Large intestine (tissue), 3 donors: Measurements from ENCODE around the gene KIF1C. TPM values are rescaled to one million over a fixed set of nuclear protein-coding genes. Genes with fewer than 3 reads are reported as not detected.

ENCODE experiments used
- DNase-seq, 2 donors: peaks; one replicate each; pipeline versions ENCODE4 v3.0.0 to v3.0.0-alpha.2; 2013
- H3K27ac ChIP-seq: one replicate; pipeline ENCODE4 v1.5.1; 2013; ENCODE audit warnings: low read length
- H3K27me3 ChIP-seq: 2 replicates; pipeline ENCODE4 v1.6.1; 2013; ENCODE audit warnings: low read length; ENCODE audit not compliant: control insufficient read depth, insufficient read depth
- H3K36me3 ChIP-seq: 2 replicates; pipeline ENCODE4 v1.6.1; 2013; ENCODE audit warnings: low read length; ENCODE audit not compliant: control insufficient read depth, insufficient read depth
- H3K4me1 ChIP-seq: one replicate; pipeline ENCODE4 v1.6.1; 2013; ENCODE audit warnings: low read length; ENCODE audit not compliant: control insufficient read depth, insufficient read depth
- H3K4me3 ChIP-seq: one replicate; pipeline ENCODE4 v1.5.1; 2013; ENCODE audit warnings: low read length
- H3K9me3 ChIP-seq: one replicate; pipeline ENCODE4 v1.6.1; 2013; ENCODE audit warnings: mild to moderate bottlenecking, low read depth, low read length, moderate library complexity; ENCODE audit not compliant: control insufficient read depth
- WGBS: methylation state at CpG from one replicate; pipeline ENCODE4 v1.1.5; 2013; ENCODE audit warnings: low lambda C conversion rate; ENCODE audit not compliant: insufficient coverage; 5-methylcytosine and 5-hydroxymethylcytosine counted together
- polyA plus RNA-seq: library from polyadenylated mRNA; unstranded; fragments of 120-200 nt; gene quantifications from one replicate; pipeline ENCODE4 v1.2.1, GENCODE V29; 2013

The KIF1C gene
- polyA plus RNA-seq, 1 donor = 69.2 TPM

DNA sequence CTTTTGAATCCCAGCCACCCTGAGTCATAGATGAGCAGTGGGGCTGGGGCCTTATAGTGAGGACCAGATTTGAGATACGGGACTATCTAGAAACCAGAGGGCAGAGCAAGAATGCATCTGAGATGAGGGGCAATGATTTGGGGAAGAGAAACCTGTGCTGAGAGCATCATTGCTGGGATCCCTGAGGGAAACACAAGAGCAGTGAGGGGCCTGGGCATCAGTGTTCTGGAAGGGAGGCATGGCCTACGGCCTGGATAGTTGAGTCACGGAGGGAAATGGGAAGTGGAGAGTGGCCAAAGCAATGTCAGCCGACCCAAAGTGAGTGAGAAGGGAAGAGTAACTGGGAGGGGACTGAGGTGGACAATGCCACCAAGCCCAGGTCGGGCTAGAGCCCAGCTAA is 15.4 kb upstream of the KIF1C start:
- peaks cover 11% of the 10 kb centered on the region for H3K4me1 ChIP-seq
- no CpG with 5 or more reads among the region's 5 CpGs for WGBS

DNA sequence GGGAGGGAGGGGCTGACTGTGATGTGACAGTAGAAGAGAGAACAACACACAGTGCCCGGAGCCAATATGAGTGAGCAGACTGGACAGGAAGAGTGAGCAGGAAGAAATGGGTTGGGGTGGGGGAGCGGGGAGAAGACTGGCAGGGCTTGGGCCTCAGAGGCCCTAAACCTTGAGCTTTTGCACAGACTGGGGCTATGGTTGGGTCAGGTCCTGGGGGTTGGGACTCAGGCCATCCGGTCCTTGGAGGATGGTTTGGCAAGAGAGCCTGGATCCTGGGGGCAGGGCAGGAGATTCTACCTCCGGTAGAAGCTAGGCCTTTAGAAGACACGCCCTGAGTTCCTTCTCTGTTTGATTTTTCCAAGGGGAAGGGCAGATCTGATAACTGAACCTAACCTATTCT is 11.3 kb upstream of the KIF1C start:
- H3K27ac ChIP-seq = peak overlapping the region; percentile 87
- H3K4me3 ChIP-seq = peak overlapping the region; percentile 96
- H3K4me1 ChIP-seq = peaks cover 21% of the 10 kb centered on the region
- H3K36me3 ChIP-seq = peaks cover 13% of the 10 kb centered on the region
- DNase-seq = no peak
- no peaks in the 10 kb centered on the region for H3K27me3 ChIP-seq
- no peaks in the 10 kb centered on the region for H3K9me3 ChIP-seq
- WGBS = no CpG with 5 or more reads among the region's 5 CpGs

More for the DNA sequence above, 15.4 kb upstream of the KIF1C start:
- H3K9me3 ChIP-seq = no peaks in the 10 kb centered on the region
- no peak overlapping the region for H3K4me3 ChIP-seq
- H3K36me3 ChIP-seq = peaks cover 48% of the 10 kb centered on the region
- H3K27me3 ChIP-seq = no peaks in the 10 kb centered on the region
- no peak for DNase-seq
- H3K27ac ChIP-seq = no peak overlapping the region

DNA sequence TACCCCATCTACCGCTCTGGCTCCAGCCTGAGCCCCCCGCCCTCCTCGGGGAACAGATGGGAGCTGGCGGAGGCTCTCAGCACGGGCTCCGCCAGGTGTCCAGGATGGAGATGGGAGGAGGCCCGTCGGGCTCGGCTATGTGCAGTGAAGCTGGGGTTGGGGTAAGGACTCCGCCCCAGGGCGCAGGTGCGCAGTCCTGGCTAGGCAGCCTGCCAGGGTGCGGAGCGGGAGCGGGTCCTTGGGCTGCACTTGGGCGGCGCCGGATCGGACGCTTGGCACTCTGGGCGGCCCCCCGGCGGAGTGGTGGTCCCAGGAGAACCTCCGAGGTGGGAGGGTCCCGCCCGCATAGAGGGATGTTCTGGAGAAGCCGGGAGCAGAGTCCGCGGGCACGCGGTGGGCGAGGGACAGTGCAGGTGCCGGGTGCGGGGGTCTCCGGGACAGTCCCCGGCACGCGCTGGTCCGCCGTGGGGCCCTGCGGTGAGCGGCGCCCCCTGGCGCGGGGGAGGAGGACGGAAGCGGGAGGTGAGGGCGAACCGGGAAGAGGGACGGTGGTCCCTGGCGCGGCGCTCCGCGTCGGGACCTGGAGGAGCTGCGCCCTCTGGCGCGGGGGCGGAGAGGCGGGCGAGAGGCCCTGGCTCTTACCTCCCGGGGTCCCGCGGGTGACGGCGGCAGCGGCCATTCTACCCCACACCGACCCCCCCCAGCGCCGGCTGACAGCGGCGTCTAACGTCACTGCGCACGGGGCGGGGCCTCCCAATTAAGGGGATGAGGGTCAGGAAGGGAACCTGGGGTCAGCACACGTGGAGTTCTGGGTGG is 10.6 kb upstream of the KIF1C start, which contains the start of gene CAMTA2:
CAMTA2 (minus strand) TSS at position 725 of the 816 bp plus-strand sequence. CDS start 1,453 bp downstream, outside the sequence.
- WGBS = no CpG with 5 or more reads among the region's 78 CpGs
- Histone ChIP-seq H3K27ac (peak within 1 kb of the TSS; percentile 87), H3K27me3 (no peaks in the 10 kb centered on the region), H3K36me3 (peaks cover 8% of the 10 kb centered on the region), H3K9me3 (no peaks in the 10 kb centered on the region), H3K4me3 (peak within 1 kb of the TSS; percentile 96), H3K4me1 (peaks cover 21% of the 10 kb centered on the region)
- peak; percentile 68 to 89 for DNase-seq

DNA sequence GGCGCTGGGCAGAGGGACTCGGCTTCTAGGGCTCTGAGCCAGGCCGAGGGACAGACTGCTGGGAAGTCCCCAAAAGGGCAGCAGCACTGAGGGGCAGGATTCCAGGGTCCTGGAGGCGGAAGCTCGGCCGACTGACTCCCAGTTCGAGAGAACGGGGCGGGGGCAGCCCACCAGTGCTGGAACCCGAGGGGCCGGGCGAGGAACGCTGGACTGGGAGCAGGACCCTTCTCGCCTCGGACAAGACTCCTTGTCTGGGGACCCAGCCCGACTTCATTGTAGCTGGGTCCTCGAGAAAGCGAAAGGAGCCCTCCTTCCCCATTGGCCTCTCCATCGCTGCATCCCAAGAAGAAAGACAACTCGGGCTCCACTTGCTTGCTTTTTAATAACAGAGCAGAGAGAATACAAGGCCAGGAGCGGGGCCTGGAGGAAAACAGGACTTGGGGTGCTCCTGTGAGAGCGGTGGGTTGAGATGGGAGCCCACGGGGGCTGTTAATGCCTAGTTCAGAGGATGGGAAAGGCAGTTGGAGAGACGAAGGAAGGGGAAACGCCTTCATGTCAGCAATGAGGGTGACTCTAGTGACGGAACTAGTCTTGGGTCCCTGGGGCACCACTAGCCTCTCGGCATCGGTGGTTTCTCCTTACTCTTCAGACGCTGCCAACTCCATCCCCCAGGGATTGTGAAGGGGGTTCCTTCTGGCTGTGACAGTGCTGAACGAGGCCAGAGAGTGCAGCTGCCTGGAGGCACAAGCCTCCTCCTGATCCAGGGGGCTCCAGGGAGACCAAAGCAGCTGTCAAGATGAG is 9.8 kb upstream of the KIF1C start:
- no peak for DNase-seq
- Histone ChIP-seq H3K27me3 (no peaks in the 10 kb centered on the region), H3K27ac (peak overlapping the region; percentile 87), H3K4me3 (peak overlapping the region; percentile 96), H3K9me3 (no peaks in the 10 kb centered on the region), H3K4me1 (peaks cover 21% of the 10 kb centered on the region), H3K36me3 (peaks cover 5% of the 10 kb centered on the region)
- no CpG with 5 or more reads among the region's 30 CpGs for WGBS

DNA sequence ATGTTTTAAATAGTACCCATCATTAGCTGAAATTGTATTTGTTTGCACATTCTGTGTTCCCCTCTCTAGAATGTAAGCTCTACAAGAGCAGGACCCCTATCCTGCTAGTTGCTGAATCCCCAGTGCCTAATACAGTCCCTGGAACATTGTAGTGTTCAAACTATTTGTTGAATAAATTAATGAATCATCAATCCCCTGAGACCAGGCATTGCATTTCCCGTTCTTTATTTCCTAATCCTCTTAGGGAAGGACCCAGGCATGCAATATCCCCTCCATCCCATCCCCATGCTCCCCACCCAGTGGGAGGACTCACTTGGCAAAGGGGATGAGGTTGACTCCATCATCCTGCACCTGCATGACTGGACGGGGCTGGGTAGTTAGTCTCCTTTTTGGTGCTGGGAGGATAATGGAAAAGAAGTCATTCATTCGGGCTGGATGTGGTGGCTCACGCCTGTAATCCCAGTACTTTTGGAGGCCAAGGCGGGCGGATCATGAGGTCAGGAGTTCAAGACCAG is 3.6 kb upstream of the KIF1C start:
- WGBS = no CpG with 5 or more reads among the region's 6 CpGs
- DNase-seq = no peak
- H3K36me3 ChIP-seq = no peaks in the 10 kb centered on the region
- peaks cover 5% of the 10 kb centered on the region for H3K4me1 ChIP-seq
- no peak overlapping the region for H3K4me3 ChIP-seq
- H3K27ac ChIP-seq = no peak overlapping the region
- no peaks in the 10 kb centered on the region for H3K27me3 ChIP-seq
- H3K9me3 ChIP-seq = no peaks in the 10 kb centered on the region

DNA sequence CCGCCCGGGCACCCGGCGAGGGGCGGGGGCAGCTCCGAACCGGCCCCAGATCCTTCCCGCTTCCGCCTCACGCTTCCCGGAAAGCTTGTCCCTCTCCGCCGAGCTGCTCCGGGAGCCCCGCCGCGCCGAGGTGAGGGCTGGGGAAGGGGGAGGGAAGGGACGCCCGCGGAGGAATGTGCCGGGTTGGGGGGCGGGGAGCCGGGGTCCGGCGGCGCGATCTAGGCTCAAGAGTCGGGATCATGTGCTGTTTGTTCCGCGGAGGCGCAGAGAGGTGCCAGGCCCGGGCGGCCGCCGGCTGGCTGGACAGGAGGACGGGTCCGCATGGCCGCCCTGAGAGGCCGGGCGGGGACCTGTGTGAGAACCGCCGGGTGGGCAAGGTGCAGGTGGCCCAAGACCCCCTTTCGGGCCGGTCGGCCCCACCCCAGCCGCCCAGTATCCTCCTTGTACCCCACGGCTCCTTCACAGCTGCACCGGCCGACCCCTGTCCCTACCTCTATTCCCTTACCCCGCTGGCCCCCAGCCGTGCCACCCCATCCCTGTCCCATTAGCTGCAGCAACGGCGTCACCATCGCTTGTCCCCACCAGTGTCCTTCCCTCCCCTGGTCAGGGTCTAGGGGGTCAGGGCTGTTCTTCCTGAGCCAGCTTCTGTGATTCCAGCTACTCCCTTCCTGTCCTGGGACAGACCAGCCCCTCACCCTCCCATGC is 429 bp downstream of the KIF1C start:
- peak; percentile 38 to 41 for DNase-seq
- no peaks in the 10 kb centered on the region for H3K27me3 ChIP-seq
- WGBS = no CpG with 5 or more reads among the region's 55 CpGs

DNA sequence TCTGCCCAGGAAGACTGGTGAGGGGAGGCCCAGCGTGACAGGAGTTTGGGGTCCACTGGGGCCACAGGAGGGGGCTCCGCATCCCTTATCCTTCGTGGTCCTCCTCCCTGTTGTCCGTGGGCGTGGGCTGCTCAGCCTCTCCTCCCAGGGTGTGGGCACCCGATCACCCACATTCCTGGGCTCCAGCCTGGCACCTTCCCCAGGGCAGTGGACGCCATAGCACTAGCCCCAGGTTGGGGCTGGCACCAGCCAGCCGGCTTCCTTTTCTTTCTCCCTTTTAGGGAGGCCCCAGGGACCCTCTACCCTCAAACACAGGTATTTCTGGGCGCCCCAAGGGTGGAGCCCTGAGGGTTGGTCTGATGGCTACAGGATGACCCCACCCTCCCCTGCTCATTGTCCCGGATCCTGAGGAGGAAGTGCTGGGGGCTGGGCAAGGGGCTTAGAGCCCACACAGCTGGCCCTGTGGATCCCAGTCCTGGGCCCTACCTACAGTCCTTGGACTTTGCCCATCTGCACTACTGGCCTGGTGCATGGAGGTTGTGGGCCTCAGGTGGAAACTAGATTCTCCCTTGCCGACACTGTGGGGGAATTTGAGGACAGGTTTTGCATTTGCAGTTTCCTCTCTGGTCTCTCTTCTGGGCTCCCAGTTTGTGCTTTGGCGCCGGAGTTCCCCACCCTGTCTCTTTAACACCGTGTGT is 1.1 kb downstream of the KIF1C start:
- H3K4me1 ChIP-seq = peaks cover 16% of the 10 kb centered on the region
- WGBS = 0% methylated on average over 1 of the region's 14 CpGs
- peak overlapping the region; percentile 88 for H3K27ac ChIP-seq
- peak; percentile 72 to 88 for DNase-seq
- H3K36me3 ChIP-seq = peaks cover 38% of the 10 kb centered on the region
- no peaks in the 10 kb centered on the region for H3K9me3 ChIP-seq
- H3K4me3 ChIP-seq = peak overlapping the region; percentile 96
- H3K27me3 ChIP-seq = no peaks in the 10 kb centered on the region

More for the DNA sequence above, 429 bp downstream of the KIF1C start:
- Histone ChIP-seq H3K4me3 (peak overlapping the region; percentile 96), H3K36me3 (peaks cover 31% of the 10 kb centered on the region), H3K9me3 (no peaks in the 10 kb centered on the region), H3K4me1 (peaks cover 16% of the 10 kb centered on the region), H3K27ac (peak overlapping the region; percentile 88)

DNA sequence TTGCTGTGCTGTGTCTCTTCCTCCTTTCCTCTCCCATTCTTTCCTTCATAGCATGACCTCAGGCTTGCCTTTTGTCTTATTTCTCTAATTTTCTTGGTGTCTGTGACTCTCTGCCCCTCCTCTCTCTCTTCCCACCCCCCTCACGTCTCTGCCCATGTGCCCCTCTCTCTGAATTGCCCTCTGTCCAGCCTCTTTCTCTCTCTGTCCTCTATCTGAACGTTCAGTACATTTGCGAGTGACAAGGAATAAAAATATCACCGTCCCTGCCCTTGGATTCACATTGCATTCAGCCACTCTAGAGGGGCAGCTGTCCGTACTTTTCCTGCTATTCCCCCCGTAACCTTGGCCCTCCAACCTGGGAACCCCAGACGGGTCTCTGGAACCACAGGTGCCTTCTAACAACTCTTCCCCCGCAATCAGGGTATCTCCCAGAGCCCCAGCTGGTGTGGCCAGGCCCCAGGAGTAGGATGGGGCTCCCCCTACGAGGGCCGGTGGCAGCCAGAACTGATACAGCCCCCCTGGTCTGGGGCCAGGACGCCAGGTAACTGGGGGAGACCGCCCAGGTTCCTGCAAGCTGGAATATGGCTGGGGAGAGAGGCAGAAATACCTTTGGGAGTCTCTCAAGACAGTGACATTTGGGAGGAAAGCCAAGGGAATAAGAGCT is 1.8 kb downstream of the KIF1C start:
- Histone ChIP-seq H3K36me3 (peaks cover 45% of the 10 kb centered on the region), H3K27ac (peak overlapping the region; percentile 88), H3K4me3 (peak overlapping the region; percentile 96), H3K27me3 (no peaks in the 10 kb centered on the region), H3K4me1 (peaks cover 16% of the 10 kb centered on the region), H3K9me3 (no peaks in the 10 kb centered on the region)
- 20% methylated on average over 1 of the region's 12 CpGs for WGBS
- DNase-seq = no peak

DNA sequence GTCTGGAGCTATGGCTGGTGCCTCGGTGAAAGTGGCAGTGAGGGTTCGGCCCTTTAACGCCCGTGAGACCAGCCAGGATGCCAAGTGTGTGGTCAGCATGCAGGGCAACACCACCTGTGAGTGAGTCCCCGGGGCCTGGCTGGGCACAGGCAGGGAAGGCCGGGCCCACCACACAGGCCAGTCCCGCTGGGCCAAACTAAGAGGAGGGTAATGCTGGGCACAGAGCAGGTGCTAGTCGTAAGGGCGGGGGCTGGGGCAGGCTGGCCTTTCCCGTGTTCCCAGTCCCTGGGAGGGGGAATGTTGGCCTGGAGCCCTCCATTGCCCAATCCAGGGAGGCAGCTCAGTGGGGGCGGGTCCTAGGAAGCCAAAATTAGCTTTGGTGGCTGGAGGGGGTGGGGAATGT is 2.5 kb downstream of the KIF1C start:
- no peak overlapping the region for H3K4me3 ChIP-seq
- peaks cover 52% of the 10 kb centered on the region for H3K36me3 ChIP-seq
- H3K27ac ChIP-seq = no peak overlapping the region
- no peaks in the 10 kb centered on the region for H3K9me3 ChIP-seq
- H3K27me3 ChIP-seq = no peaks in the 10 kb centered on the region
- DNase-seq = no peak
- peaks cover 16% of the 10 kb centered on the region for H3K4me1 ChIP-seq
- WGBS = no CpG with 5 or more reads among the region's 11 CpGs
